ENCODE results near the gene MYCBPAP.

Gene MYCBPAP

GRCh38 chr17:50541402-50541715, 33.1 kb downstream of the MYCBPAP start:
- H3K27ac ChIP-seq (ENCODE audit: low read depth, low read length): peak overlapping the region; percentile 59
- H3K36me3 ChIP-seq (ENCODE audit: control insufficient read depth, insufficient read depth, low read length): no peaks in the 10 kb centered on the region
- no peaks in the 10 kb centered on the region for H3K27me3 ChIP-seq (ENCODE audit: control insufficient read depth, insufficient read depth, low read length)
- peak overlapping the region; percentile 76 for H3K4me3 ChIP-seq (ENCODE audit: low read length)
- H3K9ac ChIP-seq (ENCODE audit: low read length): peak overlapping the region; percentile 8
- peaks cover 4% of the 10 kb centered on the region for H3K4me1 ChIP-seq (ENCODE audit: control insufficient read depth, insufficient read depth, low read length)

- Histone ChIP-seq H3K27me3 (ENCODE audit: control insufficient read depth, insufficient read depth, low read length) (no peaks in the 10 kb centered on the region), H3K27ac (ENCODE audit: low read depth, low read length) (peak overlapping the region; percentile 59), H3K4me3 (ENCODE audit: low read length) (peak overlapping the region; percentile 76), H3K9ac (ENCODE audit: low read length) (peak overlapping the region; percentile 8), H3K36me3 (ENCODE audit: control insufficient read depth, insufficient read depth, low read length) (no peaks in the 10 kb centered on the region), H3K4me1 (ENCODE audit: control insufficient read depth, insufficient read depth, low read length) (peaks cover 4% of the 10 kb centered on the region)
Measured at GRCh38 chr17:50541716-50542688, 33.8 kb downstream of the MYCBPAP start.

GRCh38 chr17:50542795-50543774, 34.8 kb downstream of the MYCBPAP start:
- H3K27ac ChIP-seq (ENCODE audit: low read depth, low read length): no peak overlapping the region
- no peaks in the 10 kb centered on the region for H3K27me3 ChIP-seq (ENCODE audit: control insufficient read depth, insufficient read depth, low read length)
- H3K4me1 ChIP-seq (ENCODE audit: control insufficient read depth, insufficient read depth, low read length): peaks cover 9% of the 10 kb centered on the region

DNA sequence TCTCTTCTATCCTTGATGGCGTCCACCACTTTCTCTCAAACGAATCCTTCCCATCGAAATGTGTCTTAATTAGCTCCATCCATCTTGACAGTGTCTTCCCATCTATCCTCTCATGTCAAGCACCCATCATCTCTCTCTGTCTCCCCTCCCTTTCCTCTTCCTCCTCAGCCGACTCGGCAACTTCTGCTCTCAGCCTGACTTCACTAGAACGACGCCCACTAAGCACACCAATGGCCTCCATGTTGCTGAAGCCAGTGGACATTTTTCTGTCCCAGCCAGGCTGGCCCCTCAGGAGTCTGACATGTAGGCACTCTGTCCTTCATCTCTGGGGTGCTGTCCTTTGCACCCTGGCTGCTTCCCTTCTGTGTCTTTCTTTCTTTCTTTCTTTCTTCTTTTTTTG, 36.3 kb downstream of the MYCBPAP start:
- H3K9ac ChIP-seq (ENCODE audit: low read length): no peak overlapping the region
- no peaks in the 10 kb centered on the region for H3K27me3 ChIP-seq (ENCODE audit: control insufficient read depth, insufficient read depth, low read length)
- H3K36me3 ChIP-seq (ENCODE audit: control insufficient read depth, insufficient read depth, low read length): no peaks in the 10 kb centered on the region
- H3K4me1 ChIP-seq (ENCODE audit: control insufficient read depth, insufficient read depth, low read length): peaks cover 9% of the 10 kb centered on the region
- H3K4me3 ChIP-seq (ENCODE audit: low read length): no peak overlapping the region
- no peak overlapping the region for H3K27ac ChIP-seq (ENCODE audit: low read depth, low read length)

More at GRCh38 chr17:50542795-50543774, 34.8 kb downstream of the MYCBPAP start:
- no peak overlapping the region for H3K4me3 ChIP-seq (ENCODE audit: low read length)
- no peak overlapping the region for H3K9ac ChIP-seq (ENCODE audit: low read length)
- H3K36me3 ChIP-seq (ENCODE audit: control insufficient read depth, insufficient read depth, low read length): no peaks in the 10 kb centered on the region

- H3K4me1 ChIP-seq (ENCODE audit: control insufficient read depth, insufficient read depth, low read length): peaks cover 9% of the 10 kb centered on the region
- no peak overlapping the region for H3K27ac ChIP-seq (ENCODE audit: low read depth, low read length)
- H3K4me3 ChIP-seq (ENCODE audit: low read length): no peak overlapping the region
- no peaks in the 10 kb centered on the region for H3K36me3 ChIP-seq (ENCODE audit: control insufficient read depth, insufficient read depth, low read length)
- H3K9ac ChIP-seq (ENCODE audit: low read length): no peak overlapping the region
- no peaks in the 10 kb centered on the region for H3K27me3 ChIP-seq (ENCODE audit: control insufficient read depth, insufficient read depth, low read length)
Measured at GRCh38 chr17:50545311-50545710, 37.1 kb downstream of the MYCBPAP start.

GRCh38 chr17:50546701-50547034, 38.4 kb downstream of the MYCBPAP start:
- H3K36me3 ChIP-seq (ENCODE audit: control insufficient read depth, insufficient read depth, low read length): no peaks in the 10 kb centered on the region
- H3K9ac ChIP-seq (ENCODE audit: low read length): no peak overlapping the region
- peaks cover 5% of the 10 kb centered on the region for H3K4me1 ChIP-seq (ENCODE audit: control insufficient read depth, insufficient read depth, low read length)
- H3K4me3 ChIP-seq (ENCODE audit: low read length): no peak overlapping the region
- no peak overlapping the region for H3K27ac ChIP-seq (ENCODE audit: low read depth, low read length)
- H3K27me3 ChIP-seq (ENCODE audit: control insufficient read depth, insufficient read depth, low read length): no peaks in the 10 kb centered on the region

DNA sequence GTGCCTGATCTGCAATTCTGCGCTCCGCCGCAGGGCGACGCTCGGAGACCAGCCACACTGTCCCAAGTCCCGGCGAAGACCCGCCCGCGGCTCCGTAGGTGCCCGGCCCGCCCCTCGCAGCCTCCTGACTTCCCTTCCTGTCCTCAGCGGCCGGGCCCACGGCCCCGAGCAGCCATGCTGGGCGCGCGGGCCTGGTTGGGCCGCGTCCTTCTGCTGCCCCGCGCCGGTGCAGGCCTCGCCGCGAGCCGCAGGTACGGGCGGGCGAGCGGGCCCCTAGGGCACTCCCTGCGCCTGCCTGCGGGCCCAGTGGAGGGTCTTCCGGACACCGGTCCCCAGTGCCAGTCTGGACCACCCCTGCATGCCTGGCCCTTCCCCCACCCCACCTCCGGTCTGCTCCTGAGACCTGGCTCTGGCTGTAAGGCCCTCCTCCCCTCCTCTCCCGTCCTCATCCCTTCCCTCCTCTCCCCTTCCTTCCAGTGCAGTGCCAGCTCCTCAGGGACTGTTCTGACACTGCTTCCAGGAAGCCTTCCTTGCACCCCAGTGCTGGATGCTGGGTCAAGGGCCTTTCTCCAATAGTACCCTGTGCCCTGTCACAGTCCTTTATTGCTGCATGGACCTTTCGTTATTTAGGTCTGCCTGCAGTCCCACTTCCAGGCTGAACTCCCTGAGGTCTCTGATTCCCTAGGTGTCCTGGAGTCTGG, 38.9 kb downstream of the MYCBPAP start, which contains the start of gene SPATA20:
SPATA20 (plus strand) TSS at position 140 of the 701 bp plus-strand sequence; CDS start at position 175, 35 bp downstream.
- Histone ChIP-seq H3K27ac (ENCODE audit: low read depth, low read length) (peak within 1 kb of the TSS; percentile 74), H3K27me3 (ENCODE audit: control insufficient read depth, insufficient read depth, low read length) (no peaks in the 10 kb centered on the region), H3K36me3 (ENCODE audit: control insufficient read depth, insufficient read depth, low read length) (no peaks in the 10 kb centered on the region), H3K4me1 (ENCODE audit: control insufficient read depth, insufficient read depth, low read length) (peaks cover 5% of the 10 kb centered on the region), H3K4me3 (ENCODE audit: low read length) (peak within 1 kb of the TSS; percentile 83), H3K9ac (ENCODE audit: low read length) (peak within 1 kb of the TSS; percentile 84)

- Histone ChIP-seq H3K27me3 (ENCODE audit: control insufficient read depth, insufficient read depth, low read length) (no peaks in the 10 kb centered on the region), H3K27ac (ENCODE audit: low read depth, low read length) (peak overlapping the region; percentile 74), H3K4me3 (ENCODE audit: low read length) (peak overlapping the region; percentile 83)
Measured at GRCh38 chr17:50547736-50548083, 39.5 kb downstream of the MYCBPAP start.

GRCh38 chr17:50548831-50549230, 40.6 kb downstream of the MYCBPAP start:
- Histone ChIP-seq H3K27ac (ENCODE audit: low read depth, low read length) (no peak overlapping the region), H3K4me3 (ENCODE audit: low read length) (no peak overlapping the region), H3K4me1 (ENCODE audit: control insufficient read depth, insufficient read depth, low read length) (peaks cover 5% of the 10 kb centered on the region), H3K9ac (ENCODE audit: low read length) (no peak overlapping the region), H3K36me3 (ENCODE audit: control insufficient read depth, insufficient read depth, low read length) (no peaks in the 10 kb centered on the region), H3K27me3 (ENCODE audit: control insufficient read depth, insufficient read depth, low read length) (no peaks in the 10 kb centered on the region)

More at GRCh38 chr17:50547736-50548083, 39.5 kb downstream of the MYCBPAP start:
- Histone ChIP-seq H3K9ac (ENCODE audit: low read length) (peak overlapping the region; percentile 84), H3K36me3 (ENCODE audit: control insufficient read depth, insufficient read depth, low read length) (no peaks in the 10 kb centered on the region), H3K4me1 (ENCODE audit: control insufficient read depth, insufficient read depth, low read length) (peaks cover 5% of the 10 kb centered on the region)

- Histone ChIP-seq H3K27ac (ENCODE audit: low read depth, low read length) (no peak overlapping the region), H3K27me3 (ENCODE audit: control insufficient read depth, insufficient read depth, low read length) (no peaks in the 10 kb centered on the region), H3K9ac (ENCODE audit: low read length) (no peak overlapping the region), H3K4me1 (ENCODE audit: control insufficient read depth, insufficient read depth, low read length) (peaks cover 5% of the 10 kb centered on the region), H3K4me3 (ENCODE audit: low read length) (no peak overlapping the region), H3K36me3 (ENCODE audit: control insufficient read depth, insufficient read depth, low read length) (no peaks in the 10 kb centered on the region)
Measured at GRCh38 chr17:50549256-50549941, 41.2 kb downstream of the MYCBPAP start.

DNA sequence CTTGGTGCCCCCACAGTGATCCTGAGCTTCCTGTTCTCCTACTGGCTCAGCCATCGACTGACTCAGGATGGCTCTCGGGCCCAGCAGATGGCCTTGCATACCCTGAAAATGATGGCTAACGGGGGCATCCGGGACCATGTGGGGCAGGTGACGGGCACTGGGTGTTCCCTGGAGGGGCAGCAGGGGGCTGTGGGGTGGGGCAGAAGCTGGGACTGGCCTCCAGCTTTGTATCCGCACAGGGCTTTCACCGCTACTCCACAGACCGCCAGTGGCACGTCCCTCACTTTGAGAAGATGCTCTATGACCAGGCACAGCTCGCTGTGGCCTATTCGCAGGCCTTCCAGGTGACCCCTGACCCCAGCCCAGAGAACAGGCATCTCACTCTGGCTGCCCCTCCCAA, 41.7 kb downstream of the MYCBPAP start:
- H3K4me3 ChIP-seq (ENCODE audit: low read length): no peak overlapping the region
- H3K36me3 ChIP-seq (ENCODE audit: control insufficient read depth, insufficient read depth, low read length): no peaks in the 10 kb centered on the region
- H3K4me1 ChIP-seq (ENCODE audit: control insufficient read depth, insufficient read depth, low read length): peaks cover 5% of the 10 kb centered on the region
- H3K27me3 ChIP-seq (ENCODE audit: control insufficient read depth, insufficient read depth, low read length): no peaks in the 10 kb centered on the region
- no peak overlapping the region for H3K27ac ChIP-seq (ENCODE audit: low read depth, low read length)
- H3K9ac ChIP-seq (ENCODE audit: low read length): no peak overlapping the region
